WTC11 (cell line): ENCODE data around the gene DCAF6. TPM values are rescaled to one million over a fixed set of nuclear protein-coding genes. Genes with fewer than 3 reads are reported as not detected.

Source experiments
- ATAC-seq: fragments of 200-7000 bp; cut with Tn5 transposase; 2 replicates; pipeline ENCODE4 v1.10.0; 2021; ENCODE audit warnings: mild to moderate bottlenecking, moderate library complexity
- CTCF ChIA-PET: fragments of 300-600 bp; sonication (Branson Sonifier 250); formaldehyde crosslinking; loops from one replicate; lab custom pipeline; 2021; ENCODE audit warnings: antibody characterized with exemption; lab: Charles Lee
- POLR2A ChIA-PET: fragments of 350-600 bp; sonication (Branson Sonifier 250); formaldehyde crosslinking; loops from one replicate; lab custom pipeline; 2021; ENCODE audit warnings: antibody characterized with exemption; lab: Charles Lee
- DNase-seq: peaks from one replicate; pipeline ENCODE4 v3.0.0; 2021; ENCODE audit warnings: low spot score
- H3K27ac Mint-ChIP-seq: 2 replicates; pipeline ENCODE4 v1.8.0; 2021; ENCODE audit warnings: mixed read lengths
- H3K27me3 Mint-ChIP-seq: 2 replicates; pipeline ENCODE4 v1.8.0; 2021; ENCODE audit warnings: low read depth, mild to moderate bottlenecking, moderate library complexity, mixed read lengths
- H3K36me3 Mint-ChIP-seq: 2 replicates; pipeline ENCODE4 v1.8.0; 2021; ENCODE audit warnings: mixed read lengths
- H3K4me1 Mint-ChIP-seq: 2 replicates; pipeline ENCODE4 v1.8.0; 2022; ENCODE audit warnings: mixed read lengths
- H3K4me3 Mint-ChIP-seq: 2 replicates; pipeline ENCODE4 v1.8.0; 2021; ENCODE audit warnings: mild to moderate bottlenecking, moderate library complexity, mixed read lengths
- H3K9me3 Mint-ChIP-seq: 2 replicates; pipeline ENCODE4 v1.8.0; 2021; ENCODE audit warnings: mixed read lengths
- ATF1 ChIP-seq: sonication (generic); formaldehyde crosslinking; IDR thresholded peaks from 2 replicates; pipeline ENCODE4 v1.8.1; 2023; ENCODE audit warnings: mild to moderate bottlenecking, moderate library complexity, missing genetic modification reagents
- CBFB ChIP-seq: sonication (generic); formaldehyde crosslinking; IDR thresholded peaks from 2 replicates; pipeline ENCODE4 v1.8.1; 2022; ENCODE audit warnings: mild to moderate bottlenecking, low read depth, missing genetic modification reagents
- CREB1 ChIP-seq: sonication (generic); formaldehyde crosslinking; IDR thresholded peaks from 2 replicates; pipeline ENCODE4 v1.8.0; 2023; ENCODE audit warnings: mild to moderate bottlenecking, missing genetic modification reagents
- ELF4 ChIP-seq: sonication (generic); formaldehyde crosslinking; IDR thresholded peaks from 2 replicates; pipeline ENCODE4 v1.8.1; 2022; ENCODE audit warnings: low read depth, mild to moderate bottlenecking, moderate library complexity, missing genetic modification reagents
- EMX1 ChIP-seq: fragments of 250-450 bp; sonication (Bioruptor Pico); IDR thresholded peaks from 2 replicates; pipeline ENCODE4 v1.8.0; 2021; ENCODE audit warnings: mild to moderate bottlenecking
- FOXP1 ChIP-seq: sonication (generic); formaldehyde crosslinking; IDR thresholded peaks from 2 replicates; pipeline ENCODE4 v1.8.0; 2022; ENCODE audit warnings: missing genetic modification reagents, mild to moderate bottlenecking, moderate library complexity, borderline replicate concordance
- GTF2I ChIP-seq: fragments of 250-450 bp; sonication (Bioruptor Pico); conservative IDR thresholded peaks from 2 replicates; pipeline ENCODE4 v1.4.0; 2021; ENCODE audit warnings: mild to moderate bottlenecking
- JAZF1 ChIP-seq: fragments of 250-450 bp; sonication (Bioruptor Pico); IDR thresholded peaks from 2 replicates; pipeline ENCODE4 v1.9.0; 2021; ENCODE audit warnings: moderate library complexity, mild to moderate bottlenecking, inconsistent platforms
- NFE2L1 ChIP-seq: sonication (generic); formaldehyde crosslinking; IDR thresholded peaks from 2 replicates; pipeline ENCODE4 v1.8.1; 2023; ENCODE audit warnings: missing genetic modification reagents
- NFYB ChIP-seq: sonication (generic); formaldehyde crosslinking; conservative IDR thresholded peaks from 2 replicates; pipeline ENCODE4 v1.8.0; 2022; ENCODE audit warnings: low read depth, missing genetic modification reagents
- OVOL2 ChIP-seq: fragments of 250-450 bp; sonication (Bioruptor Pico); IDR thresholded peaks from 2 replicates; pipeline ENCODE4 v1.9.0; 2021; ENCODE audit warnings: mild to moderate bottlenecking, borderline replicate concordance
- PREB ChIP-seq: sonication (generic); formaldehyde crosslinking; IDR thresholded peaks from 2 replicates; pipeline ENCODE4 v1.8.1; 2022; ENCODE audit warnings: mild to moderate bottlenecking, missing genetic modification reagents, moderate library complexity, borderline replicate concordance
- SP1 ChIP-seq: sonication (generic); formaldehyde crosslinking; conservative IDR thresholded peaks from 2 replicates; pipeline ENCODE4 v1.8.1; 2022; ENCODE audit warnings: missing genetic modification reagents
- ZNF232 ChIP-seq: sonication (generic); formaldehyde crosslinking; IDR thresholded peaks from 2 replicates; pipeline ENCODE4 v1.8.0; 2022; ENCODE audit warnings: mild to moderate bottlenecking, missing genetic modification reagents
- ZNF416 ChIP-seq: fragments of 250-450 bp; sonication (Bioruptor Pico); IDR thresholded peaks from 2 replicates; pipeline ENCODE4 v1.9.0; 2021; ENCODE audit warnings: mild to moderate bottlenecking, inconsistent platforms
- ZSCAN18 ChIP-seq: fragments of 250-450 bp; sonication (Bioruptor Pico); IDR thresholded peaks from 2 replicates; pipeline ENCODE4 v2.1.2; 2022; ENCODE audit warnings: mild to moderate bottlenecking, moderate library complexity
- total RNA-seq: library from RNA; stranded (reverse); gene quantifications from 3 replicates; pipeline ENCODE4 v1.2.3, GENCODE V29; 2021
- TF ChIP-seq, protein P1 (sequence below): sonication (generic); formaldehyde crosslinking; IDR thresholded peaks from 2 replicates; pipeline ENCODE4 v1.8.1; 2022; ENCODE audit warnings: low read depth, mild to moderate bottlenecking, moderate library complexity, missing genetic modification reagents, borderline replicate concordance
- TF ChIP-seq, protein P2 (sequence below): sonication (generic); formaldehyde crosslinking; IDR thresholded peaks from 2 replicates; pipeline ENCODE4 v1.8.0; 2022; ENCODE audit warnings: mild to moderate bottlenecking, missing genetic modification reagents
- TF ChIP-seq, protein P3 (sequence below): fragments of 250-450 bp; sonication (Bioruptor Pico); conservative IDR thresholded peaks from 2 replicates; pipeline ENCODE4 v1.9.0; 2021; ENCODE audit warnings: mild to moderate bottlenecking
- TF ChIP-seq, protein P4 (sequence below): fragments of 250-450 bp; sonication (Bioruptor Pico); IDR thresholded peaks from 2 replicates; pipeline ENCODE4 v1.8.0; 2021; ENCODE audit warnings: mild to moderate bottlenecking
- TF ChIP-seq, protein P5 (sequence below): sonication (generic); formaldehyde crosslinking; IDR thresholded peaks from 2 replicates; pipeline ENCODE4 v1.8.0; 2023; ENCODE audit warnings: mild to moderate bottlenecking, missing genetic modification reagents

Gene DCAF6
- total RNA-seq, 1 experiment from 2014 or later, result 13.5 TPM

- TF ChIP-seq ELF4, result no peak
- TF ChIP-seq, all 79 proteins: peak for 0
Measured at GRCh38 chr1:168095476-168095875, 159.0 kb downstream of the DCAF6 start (continued).

DNA sequence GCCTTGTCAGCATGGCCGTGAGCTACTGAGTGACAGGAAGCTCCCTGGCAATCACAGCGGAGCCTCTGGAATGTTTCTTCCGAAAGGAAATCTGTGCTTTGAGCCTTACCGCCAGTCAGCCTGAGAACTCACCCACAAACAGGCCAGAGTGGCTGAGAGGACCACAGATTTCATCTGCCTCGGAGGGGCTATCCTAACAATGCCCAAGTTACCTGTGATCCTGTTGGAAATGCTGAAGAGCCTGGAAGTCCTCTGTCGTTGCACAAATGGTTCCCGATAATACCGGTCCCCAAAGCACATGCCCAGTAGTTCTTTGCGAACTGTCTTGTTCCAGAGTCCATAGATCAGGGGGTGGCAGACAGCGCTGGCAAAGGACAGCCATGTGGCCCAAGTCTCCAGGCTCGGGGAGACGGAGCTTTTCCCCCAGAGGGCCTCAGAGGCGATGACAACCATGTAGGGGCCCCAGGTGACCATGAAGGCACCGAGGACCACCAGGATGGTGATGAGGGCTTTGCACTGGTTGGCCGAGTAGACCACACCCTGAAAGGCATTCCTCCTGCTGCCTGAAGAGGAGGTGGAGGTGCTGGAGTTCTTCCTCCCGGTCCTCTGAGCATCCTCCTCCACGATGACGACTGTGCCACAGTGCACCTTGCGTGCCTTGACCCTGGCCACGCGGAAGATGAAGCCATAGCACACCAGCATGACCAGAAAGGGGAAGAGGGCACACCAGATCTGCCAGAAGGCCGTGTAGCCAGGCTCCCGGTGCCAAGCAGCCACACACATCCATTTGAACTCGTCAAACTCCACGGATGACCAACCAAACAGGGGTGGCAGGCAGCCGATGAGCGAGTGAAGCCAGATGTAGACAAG is 160.0 kb downstream of the DCAF6 start:
- POLR2A ChIA-PET, result no interaction called here
- Mint-ChIP-seq H3K27ac (no peak overlapping the region), H3K4me1 (no peaks in the 10 kb centered on the region), H3K4me3 (no peak overlapping the region), H3K36me3 (peaks cover 5% of the 10 kb centered on the region), H3K9me3 (no peaks in the 10 kb centered on the region), H3K27me3 (no peaks in the 10 kb centered on the region)
- CTCF ChIA-PET, result interaction anchor here (1.7 kb wide), 1 partner anchor 14 kb away, joined by 5 read pairs; no protein-coding TSS in a partner anchor
- TF ChIP-seq FOXP1 (no peak), ZSCAN18 (CRISPR knock-in tag) (no peak), PREB (CRISPR knock-in tag) (no peak), CREB1 (CRISPR knock-in tag) (no peak), EMX1 (CRISPR knock-in tag) (no peak), NFE2L1 (no peak), GTF2I (no peak), JAZF1 (CRISPR knock-in tag) (no peak), SP1 (no peak), ZNF232 (CRISPR knock-in tag) (no peak), ATF1 (CRISPR knock-in tag) (no peak)
- TF ChIP-seq, protein P1, sequence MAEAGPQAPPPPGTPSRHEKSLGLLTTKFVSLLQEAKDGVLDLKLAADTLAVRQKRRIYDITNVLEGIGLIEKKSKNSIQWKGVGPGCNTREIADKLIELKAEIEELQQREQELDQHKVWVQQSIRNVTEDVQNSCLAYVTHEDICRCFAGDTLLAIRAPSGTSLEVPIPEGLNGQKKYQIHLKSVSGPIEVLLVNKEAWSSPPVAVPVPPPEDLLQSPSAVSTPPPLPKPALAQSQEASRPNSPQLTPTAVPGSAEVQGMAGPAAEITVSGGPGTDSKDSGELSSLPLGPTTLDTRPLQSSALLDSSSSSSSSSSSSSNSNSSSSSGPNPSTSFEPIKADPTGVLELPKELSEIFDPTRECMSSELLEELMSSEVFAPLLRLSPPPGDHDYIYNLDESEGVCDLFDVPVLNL (CRISPR knock-in tag), result no peak
- TF ChIP-seq, protein P2, sequence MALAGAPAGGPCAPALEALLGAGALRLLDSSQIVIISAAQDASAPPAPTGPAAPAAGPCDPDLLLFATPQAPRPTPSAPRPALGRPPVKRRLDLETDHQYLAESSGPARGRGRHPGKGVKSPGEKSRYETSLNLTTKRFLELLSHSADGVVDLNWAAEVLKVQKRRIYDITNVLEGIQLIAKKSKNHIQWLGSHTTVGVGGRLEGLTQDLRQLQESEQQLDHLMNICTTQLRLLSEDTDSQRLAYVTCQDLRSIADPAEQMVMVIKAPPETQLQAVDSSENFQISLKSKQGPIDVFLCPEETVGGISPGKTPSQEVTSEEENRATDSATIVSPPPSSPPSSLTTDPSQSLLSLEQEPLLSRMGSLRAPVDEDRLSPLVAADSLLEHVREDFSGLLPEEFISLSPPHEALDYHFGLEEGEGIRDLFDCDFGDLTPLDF (CRISPR knock-in tag), result no peak
- TF ChIP-seq, protein P3, sequence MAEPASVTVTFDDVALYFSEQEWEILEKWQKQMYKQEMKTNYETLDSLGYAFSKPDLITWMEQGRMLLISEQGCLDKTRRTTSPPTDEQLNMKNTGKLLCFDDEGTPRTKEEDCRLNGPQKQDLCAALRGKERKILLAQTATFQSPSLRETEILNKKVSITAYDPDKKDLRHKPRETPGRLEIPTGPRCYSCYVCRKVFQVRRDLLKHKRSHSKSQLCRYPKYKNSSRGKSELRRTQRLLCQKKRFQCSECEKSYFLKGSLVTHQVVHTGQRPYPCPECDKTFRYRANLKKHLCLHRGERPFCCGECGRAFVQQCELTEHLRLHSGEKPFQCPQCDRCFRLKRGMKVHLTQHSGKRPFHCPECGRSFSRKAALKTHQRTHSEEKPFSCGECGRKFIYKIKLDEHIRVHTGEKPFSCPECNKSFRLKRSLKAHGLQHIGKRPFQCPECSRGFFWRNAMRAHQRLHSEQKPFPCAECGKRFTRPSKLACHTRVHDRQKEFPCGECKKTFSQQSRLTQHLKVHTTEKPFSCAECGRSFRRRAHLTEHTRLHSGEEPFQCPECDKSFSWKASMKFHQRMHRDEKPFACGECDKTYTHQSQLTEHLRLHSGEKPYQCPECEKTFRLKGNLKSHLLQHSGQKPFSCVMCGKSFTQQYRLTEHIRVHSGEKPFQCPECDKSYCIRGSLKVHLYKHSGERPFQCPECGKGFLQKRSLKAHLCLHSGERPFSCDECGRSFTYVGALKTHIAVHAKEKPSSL, result no peak
- no peak for DNase-seq
- no peak for ATAC-seq

DNA sequence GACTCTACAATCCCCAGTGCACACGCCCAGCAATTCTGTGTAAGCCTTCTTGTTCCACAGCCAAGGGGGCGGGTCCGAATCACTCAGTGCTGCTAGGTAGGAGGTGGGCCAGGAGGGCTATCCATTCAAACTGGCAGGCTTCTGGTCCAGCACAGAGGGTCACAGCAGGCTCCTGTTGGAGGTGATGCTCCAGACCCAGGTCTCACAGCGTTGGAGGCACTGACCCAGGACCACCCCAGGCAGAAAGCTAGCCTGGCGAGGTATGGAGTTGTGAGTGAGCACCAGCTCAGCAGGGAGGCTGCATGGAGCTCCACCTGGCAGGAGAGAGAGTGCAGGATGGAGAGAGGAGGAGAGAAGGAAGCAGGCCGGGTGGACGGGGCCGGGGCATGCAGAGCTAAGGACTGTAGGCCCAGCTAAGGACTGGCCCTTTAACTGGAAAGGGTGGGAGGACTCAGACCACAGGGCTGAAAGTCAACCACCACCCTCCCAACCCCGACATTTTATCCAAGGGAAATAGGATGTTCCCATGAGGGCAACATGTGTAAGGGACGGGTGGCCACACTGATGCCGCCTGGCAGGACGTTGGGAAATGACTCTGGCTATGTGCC is 161.5 kb downstream of the DCAF6 start:
- Mint-ChIP-seq H3K36me3 (peaks cover 5% of the 10 kb centered on the region), H3K27ac (no peak overlapping the region), H3K4me3 (no peak overlapping the region), H3K27me3 (no peaks in the 10 kb centered on the region), H3K4me1 (no peaks in the 10 kb centered on the region), H3K9me3 (no peaks in the 10 kb centered on the region)
- POLR2A ChIA-PET, result no interaction called here
- ATAC-seq, result no peak
- DNase-seq, result no peak
- CTCF ChIA-PET, result interaction anchor here (1.0 to 1.7 kb wide), 3 partner anchors 16 to 295 kb away, joined by 3 to 5 read pairs (median 5); no protein-coding TSS in a partner anchor
- TF ChIP-seq, protein P4, sequence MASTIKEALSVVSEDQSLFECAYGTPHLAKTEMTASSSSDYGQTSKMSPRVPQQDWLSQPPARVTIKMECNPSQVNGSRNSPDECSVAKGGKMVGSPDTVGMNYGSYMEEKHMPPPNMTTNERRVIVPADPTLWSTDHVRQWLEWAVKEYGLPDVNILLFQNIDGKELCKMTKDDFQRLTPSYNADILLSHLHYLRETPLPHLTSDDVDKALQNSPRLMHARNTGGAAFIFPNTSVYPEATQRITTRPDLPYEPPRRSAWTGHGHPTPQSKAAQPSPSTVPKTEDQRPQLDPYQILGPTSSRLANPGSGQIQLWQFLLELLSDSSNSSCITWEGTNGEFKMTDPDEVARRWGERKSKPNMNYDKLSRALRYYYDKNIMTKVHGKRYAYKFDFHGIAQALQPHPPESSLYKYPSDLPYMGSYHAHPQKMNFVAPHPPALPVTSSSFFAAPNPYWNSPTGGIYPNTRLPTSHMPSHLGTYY, result no peak
- no peak for TF ChIP-seq CREB1 (CRISPR knock-in tag)
- no peak for TF ChIP-seq OVOL2
- TF ChIP-seq, protein P5, sequence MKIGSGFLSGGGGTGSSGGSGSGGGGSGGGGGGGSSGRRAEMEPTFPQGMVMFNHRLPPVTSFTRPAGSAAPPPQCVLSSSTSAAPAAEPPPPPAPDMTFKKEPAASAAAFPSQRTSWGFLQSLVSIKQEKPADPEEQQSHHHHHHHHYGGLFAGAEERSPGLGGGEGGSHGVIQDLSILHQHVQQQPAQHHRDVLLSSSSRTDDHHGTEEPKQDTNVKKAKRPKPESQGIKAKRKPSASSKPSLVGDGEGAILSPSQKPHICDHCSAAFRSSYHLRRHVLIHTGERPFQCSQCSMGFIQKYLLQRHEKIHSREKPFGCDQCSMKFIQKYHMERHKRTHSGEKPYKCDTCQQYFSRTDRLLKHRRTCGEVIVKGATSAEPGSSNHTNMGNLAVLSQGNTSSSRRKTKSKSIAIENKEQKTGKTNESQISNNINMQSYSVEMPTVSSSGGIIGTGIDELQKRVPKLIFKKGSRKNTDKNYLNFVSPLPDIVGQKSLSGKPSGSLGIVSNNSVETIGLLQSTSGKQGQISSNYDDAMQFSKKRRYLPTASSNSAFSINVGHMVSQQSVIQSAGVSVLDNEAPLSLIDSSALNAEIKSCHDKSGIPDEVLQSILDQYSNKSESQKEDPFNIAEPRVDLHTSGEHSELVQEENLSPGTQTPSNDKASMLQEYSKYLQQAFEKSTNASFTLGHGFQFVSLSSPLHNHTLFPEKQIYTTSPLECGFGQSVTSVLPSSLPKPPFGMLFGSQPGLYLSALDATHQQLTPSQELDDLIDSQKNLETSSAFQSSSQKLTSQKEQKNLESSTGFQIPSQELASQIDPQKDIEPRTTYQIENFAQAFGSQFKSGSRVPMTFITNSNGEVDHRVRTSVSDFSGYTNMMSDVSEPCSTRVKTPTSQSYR (CRISPR knock-in tag), result no peak
- no peak for TF ChIP-seq CBFB (CRISPR knock-in tag)
- TF ChIP-seq NFYB, result no peak
- TF ChIP-seq ZNF416, result no peak
